Measurements from ENCODE around the gene AAGAB.
"Not testable (repeated sequence)": the region's sequence is repeated elsewhere in the genome, so short reads cannot be mapped to it uniquely, and the experiment has no call there.

The AAGAB gene

GRCh38 chr15:67254238-67255175, at the start of gene AAGAB, which contains the start of gene IQCH:
Gene AAGAB (minus strand): TSS chr15:67254661. CDS start chr15:67254631, 30 bp downstream.
Gene IQCH (plus strand): TSS chr15:67254786. CDS start chr15:67254897, 111 bp downstream.
- peak; percentile 99 for DNase-seq

- DNase-seq = peak; percentile 8
Observed at GRCh38 chr15:67303490-67304363, 49.3 kb upstream of the AAGAB start.

- no peak for DNase-seq
Observed at GRCh38 chr15:67300266-67301025, 46.0 kb upstream of the AAGAB start.

GRCh38 chr15:67296684-67297083, 42.2 kb upstream of the AAGAB start:
- DNase-seq = no peak

GRCh38 chr15:67296188-67296587, 41.7 kb upstream of the AAGAB start:
- no peak for DNase-seq

GRCh38 chr15:67290319-67290718, 35.9 kb upstream of the AAGAB start:
- DNase-seq = no peak

GRCh38 chr15:67286400-67286799, 31.9 kb upstream of the AAGAB start:
- DNase-seq = not testable (repeated sequence)

- not testable (repeated sequence) for DNase-seq
Observed at GRCh38 chr15:67285625-67286024, 31.2 kb upstream of the AAGAB start.

- DNase-seq = no peak
Observed at GRCh38 chr15:67281714-67282113, 27.3 kb upstream of the AAGAB start.

- no peak for DNase-seq
Observed at GRCh38 chr15:67280217-67280616, 25.8 kb upstream of the AAGAB start.

GRCh38 chr15:67276666-67277065, 22.2 kb upstream of the AAGAB start:
- no peak for DNase-seq

GRCh38 chr15:67274236-67274635, 19.8 kb upstream of the AAGAB start:
- no peak for DNase-seq

- DNase-seq = no peak
Observed at GRCh38 chr15:67267951-67268941, 13.8 kb upstream of the AAGAB start.

- no peak for DNase-seq
Observed at GRCh38 chr15:67267440-67267839, 13.0 kb upstream of the AAGAB start.

GRCh38 chr15:67266870-67267269, 12.4 kb upstream of the AAGAB start:
- no peak for DNase-seq

- DNase-seq = no peak
Observed at GRCh38 chr15:67259806-67260205, 5.3 kb upstream of the AAGAB start.

GRCh38 chr15:67259379-67259778, 4.9 kb upstream of the AAGAB start:
- no peak for DNase-seq

GRCh38 chr15:67258412-67258811, 4.0 kb upstream of the AAGAB start:
- not testable (repeated sequence) for DNase-seq

- DNase-seq = no peak
Observed at GRCh38 chr15:67256051-67256450, 1.6 kb upstream of the AAGAB start.

GRCh38 chr15:67253549-67254237, 768 bp downstream of the AAGAB start:
- no peak for DNase-seq

GRCh38 chr15:67253101-67253500, 1.4 kb downstream of the AAGAB start:
- no peak for DNase-seq

Measured in activated CD4-positive, alpha-beta T cell treated with anti-CD3 and anti-CD28 coated beads for 48 hours (primary cell).